ENCODE results near the gene CLK2. TPM values are rescaled to one million over a fixed set of nuclear protein-coding genes. Genes with fewer than 3 reads are reported as not detected.

CLK2 gene
- total RNA-seq, 4 donors from 2014 or later = 14.4 to 51.4 (median 32.9) TPM

GRCh38 chr1:155297384-155297783 lies 24.1 kb upstream of the CLK2 start:
- Histone ChIP-seq H3K4me3 (no peak overlapping the region), H3K27ac (no peak overlapping the region), H3K9me3 (no peaks in the 10 kb centered on the region), H3K36me3 (no peaks in the 10 kb centered on the region), H3K27me3 (peaks cover 54% of the 10 kb centered on the region), H3K4me1 (peaks cover 0 to 15% (median 2%) of the 10 kb centered on the region in 3 donors)
- 56 to 60% methylated on average over 5 to 6 of the region's 7 CpGs for WGBS, 2 donors (ENCODE audit: low coverage in 1 of 2)
- no peak for TF ChIP-seq EP300 (IDR thresholded peaks at IDR 0.05)
- no peak for TF ChIP-seq POLR2A (IDR thresholded peaks at IDR 0.05)
- TF ChIP-seq, protein P1, sequence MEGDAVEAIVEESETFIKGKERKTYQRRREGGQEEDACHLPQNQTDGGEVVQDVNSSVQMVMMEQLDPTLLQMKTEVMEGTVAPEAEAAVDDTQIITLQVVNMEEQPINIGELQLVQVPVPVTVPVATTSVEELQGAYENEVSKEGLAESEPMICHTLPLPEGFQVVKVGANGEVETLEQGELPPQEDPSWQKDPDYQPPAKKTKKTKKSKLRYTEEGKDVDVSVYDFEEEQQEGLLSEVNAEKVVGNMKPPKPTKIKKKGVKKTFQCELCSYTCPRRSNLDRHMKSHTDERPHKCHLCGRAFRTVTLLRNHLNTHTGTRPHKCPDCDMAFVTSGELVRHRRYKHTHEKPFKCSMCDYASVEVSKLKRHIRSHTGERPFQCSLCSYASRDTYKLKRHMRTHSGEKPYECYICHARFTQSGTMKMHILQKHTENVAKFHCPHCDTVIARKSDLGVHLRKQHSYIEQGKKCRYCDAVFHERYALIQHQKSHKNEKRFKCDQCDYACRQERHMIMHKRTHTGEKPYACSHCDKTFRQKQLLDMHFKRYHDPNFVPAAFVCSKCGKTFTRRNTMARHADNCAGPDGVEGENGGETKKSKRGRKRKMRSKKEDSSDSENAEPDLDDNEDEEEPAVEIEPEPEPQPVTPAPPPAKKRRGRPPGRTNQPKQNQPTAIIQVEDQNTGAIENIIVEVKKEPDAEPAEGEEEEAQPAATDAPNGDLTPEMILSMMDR (IDR thresholded peaks at IDR 0.05) = no peak
- TF ChIP-seq POLR2AphosphoS5 (IDR thresholded peaks at IDR 0.05) = no peak
- ATAC-seq = no peak

DNA sequence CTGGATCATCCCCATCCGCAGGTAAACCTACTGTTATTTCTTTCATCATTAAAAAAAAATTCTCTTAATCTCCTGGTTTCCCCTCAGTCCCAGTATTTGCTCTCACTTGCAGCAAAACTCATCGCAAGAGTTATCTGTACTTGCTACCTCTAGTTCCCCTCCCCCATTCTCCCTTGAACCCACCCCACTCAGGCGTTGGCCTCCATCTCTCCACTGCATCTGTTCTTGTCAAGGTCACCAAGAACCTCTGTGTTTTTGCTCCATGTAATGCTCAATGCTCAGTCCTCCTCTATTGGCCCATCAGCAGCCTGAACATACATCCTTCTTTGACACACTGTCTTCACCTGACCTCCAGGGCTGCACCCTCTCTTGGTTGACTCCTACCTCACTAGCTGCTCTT lies 23.4 kb upstream of the CLK2 start:
- ATAC-seq = no peak
- 90 to 93% methylated on average over 3 of the region's 3 CpGs for WGBS, 2 donors (ENCODE audit: low coverage in 1 of 2)
- H3K4me3 ChIP-seq = no peak overlapping the region
- H3K9me3 ChIP-seq = no peaks in the 10 kb centered on the region
- peaks cover 54% of the 10 kb centered on the region for H3K27me3 ChIP-seq
- no peaks in the 10 kb centered on the region for H3K36me3 ChIP-seq
- peaks cover 0 to 15% (median 2%) of the 10 kb centered on the region in 3 donors for H3K4me1 ChIP-seq
- TF ChIP-seq POLR2A (IDR thresholded peaks at IDR 0.05) = no peak
- no peak for TF ChIP-seq POLR2AphosphoS5 (IDR thresholded peaks at IDR 0.05)
- H3K27ac ChIP-seq = no peak overlapping the region

DNA sequence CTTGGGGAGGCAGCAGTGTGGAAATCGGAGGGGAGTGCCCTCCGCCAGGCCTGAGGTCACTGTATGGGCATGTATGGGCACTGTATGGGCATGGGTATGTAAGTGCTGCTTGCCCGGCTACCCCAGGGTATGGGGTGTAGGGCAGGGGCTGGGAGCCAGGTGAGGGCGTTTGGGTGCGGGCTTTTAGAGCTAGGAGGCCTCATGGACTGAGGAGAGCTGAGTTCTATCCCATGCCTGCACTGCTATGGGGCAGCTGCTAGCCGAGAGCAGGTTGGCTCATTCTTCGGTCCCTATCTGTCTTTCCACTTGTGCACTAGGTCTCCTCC lies 22.6 kb upstream of the CLK2 start:
- no peaks in the 10 kb centered on the region for H3K9me3 ChIP-seq
- 92% methylated on average over 2 of the region's 7 CpGs; no CpG with 5 or more reads in 1 of the 2 donors for WGBS, 2 donors (ENCODE audit: low coverage in 1 of 2)
- H3K4me1 ChIP-seq = peaks cover 0 to 15% (median 2%) of the 10 kb centered on the region in 3 donors
- no peak overlapping the region for H3K27ac ChIP-seq
- H3K4me3 ChIP-seq = no peak overlapping the region
- H3K36me3 ChIP-seq = no peaks in the 10 kb centered on the region
- ATAC-seq = no peak
- H3K27me3 ChIP-seq = peaks cover 54% of the 10 kb centered on the region
- TF ChIP-seq EP300 (IDR thresholded peaks at IDR 0.05) = no peak
- TF ChIP-seq, protein P1 (IDR thresholded peaks at IDR 0.05) = no peak
- no peak for TF ChIP-seq POLR2A (IDR thresholded peaks at IDR 0.05)
- TF ChIP-seq POLR2AphosphoS5 (IDR thresholded peaks at IDR 0.05) = no peak

DNA sequence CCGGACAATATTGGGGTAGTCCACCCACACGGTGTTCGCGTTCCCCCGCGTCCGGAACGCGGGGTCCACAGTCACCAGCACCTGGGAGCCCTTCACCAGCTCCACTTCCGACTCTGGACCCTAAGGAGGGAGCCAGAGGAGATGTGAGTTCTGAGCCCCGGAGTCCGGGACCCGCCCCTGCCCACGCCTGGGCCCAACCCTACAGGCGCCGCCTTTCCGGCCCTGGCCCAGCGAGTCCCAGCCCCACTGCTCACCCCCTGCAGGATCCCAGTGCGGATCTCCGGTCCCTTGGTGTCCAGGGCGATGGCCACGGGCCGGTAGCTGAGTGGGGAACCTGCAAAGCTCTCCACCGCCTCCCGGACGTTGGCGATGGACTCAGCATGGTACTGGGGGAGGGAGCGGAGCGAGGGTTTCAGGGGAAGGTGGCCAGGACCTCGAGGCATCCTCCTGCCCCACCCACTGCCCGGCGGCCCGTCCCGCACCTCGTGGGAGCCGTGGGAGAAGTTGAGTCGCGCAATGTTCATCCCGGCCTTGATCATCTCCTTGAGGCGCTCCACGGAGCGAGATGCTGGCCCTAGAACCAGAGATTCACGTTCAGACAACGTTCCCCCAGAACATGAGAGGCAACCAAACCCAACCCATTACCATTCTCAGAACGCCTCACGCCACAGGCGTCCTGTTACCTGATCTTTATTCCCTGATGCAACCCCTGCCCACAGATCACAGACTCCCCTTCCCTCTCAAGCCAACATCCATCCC lies 22.1 kb upstream of the CLK2 start:
- TF ChIP-seq POLR2AphosphoS5 (IDR thresholded peaks at IDR 0.05) = no peak
- TF ChIP-seq EP300 (IDR thresholded peaks at IDR 0.05) = no peak
- TF ChIP-seq, protein P1 (IDR thresholded peaks at IDR 0.05) = no peak
- no peak for TF ChIP-seq POLR2A (IDR thresholded peaks at IDR 0.05)
- 50% methylated on average over 7 of the region's 47 CpGs; no CpG with 5 or more reads in 1 of the 2 donors for WGBS, 2 donors (ENCODE audit: low coverage in 1 of 2)
- ATAC-seq = no peak
- Histone ChIP-seq H3K27ac (no peak overlapping the region), H3K4me3 (peak overlapping the region in 1 of 2 donors; percentile 24), H3K9me3 (no peaks in the 10 kb centered on the region), H3K4me1 (peaks cover 0 to 15% (median 2%) of the 10 kb centered on the region in 3 donors), H3K36me3 (no peaks in the 10 kb centered on the region), H3K27me3 (peaks cover 54% of the 10 kb centered on the region)

DNA sequence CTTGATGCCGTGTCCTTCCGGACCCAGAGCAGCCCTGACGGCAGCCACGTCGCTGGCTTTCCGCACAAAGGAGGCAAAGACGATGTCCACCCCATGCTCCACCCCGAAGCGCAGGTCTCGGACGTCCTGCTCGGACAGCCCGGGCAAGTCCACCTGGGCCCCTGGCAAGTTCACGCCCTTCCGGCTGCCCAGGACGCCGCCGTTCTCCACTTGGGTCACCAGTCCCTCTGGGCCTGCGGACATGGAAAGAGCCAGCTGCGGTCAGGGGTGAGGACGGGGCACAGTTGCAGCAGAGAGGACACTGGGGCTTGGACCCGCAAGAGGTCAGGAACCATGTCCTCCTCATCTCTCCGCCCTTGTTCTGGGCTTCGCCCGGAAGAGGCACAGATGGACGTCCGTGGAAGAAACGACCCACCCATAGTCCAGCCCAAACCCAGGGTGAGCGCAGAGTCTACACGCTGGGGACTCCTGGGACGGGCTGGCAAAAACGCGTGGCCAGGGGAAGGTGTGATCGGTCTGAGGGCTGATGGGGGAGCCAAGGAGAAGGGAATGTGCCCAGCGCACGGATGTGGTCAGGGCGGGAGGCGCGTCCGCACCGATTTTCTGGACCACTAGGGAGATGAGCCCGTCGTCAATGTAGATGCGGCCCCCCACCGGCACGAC lies 21.3 kb upstream of the CLK2 start:
- H3K36me3 ChIP-seq = no peaks in the 10 kb centered on the region
- peaks cover 50% of the 10 kb centered on the region for H3K27me3 ChIP-seq
- H3K27ac ChIP-seq = no peak overlapping the region
- TF ChIP-seq, protein P1 (IDR thresholded peaks at IDR 0.05) = no peak
- TF ChIP-seq EP300 (IDR thresholded peaks at IDR 0.05) (no peak), POLR2A (IDR thresholded peaks at IDR 0.05) (no peak), POLR2AphosphoS5 (IDR thresholded peaks at IDR 0.05) (no peak)
- peaks cover 0 to 15% (median 2%) of the 10 kb centered on the region in 3 donors for H3K4me1 ChIP-seq
- no peaks in the 10 kb centered on the region for H3K9me3 ChIP-seq
- peak overlapping the region in 1 of 2 donors; percentile 24 for H3K4me3 ChIP-seq
- 2 to 68% methylated on average over 3 to 9 of the region's 46 CpGs for WGBS, 2 donors (ENCODE audit: low coverage in 1 of 2)
- no peak for ATAC-seq
